Spleen (tissue), 11 donors: ENCODE measurements around the gene PHLPP2. TPM values are rescaled to one million over a fixed set of nuclear protein-coding genes. Genes with fewer than 3 reads are reported as not detected.

ENCODE experiments used
- DNase-seq: peaks from one replicate; pipeline ENCODE4 v3.0.0-alpha.2; 2020
- H3K27ac ChIP-seq, 8 donors: fragments of 200-600 bp; sonication (generic) in 7 of 8; 1 replicate in 4 of 8; 2 replicates in 4 of 8; pipeline versions ENCODE4 v1.5.0 to v1.8.0; 2016 to 2021; ENCODE audit warnings: inconsistent platforms in 4 of 8, mild to moderate bottlenecking in 4 of 8, moderate library complexity in 1 of 8
- H3K27me3 ChIP-seq, 7 donors: fragments of 200-600 bp; sonication (generic) in 6 of 7; replicated peaks in 1 of 7; 1 replicate in 4 of 7; 2 replicates in 3 of 7; pipeline versions ENCODE4 v1.5.0 to v1.8.0; 2016 to 2021; ENCODE audit warnings: inconsistent platforms in 3 of 7, mild to moderate bottlenecking in 1 of 7
- H3K36me3 ChIP-seq, 6 donors: fragments of 200-600 bp; sonication (generic) in 5 of 6; 1 replicate in 4 of 6; 2 replicates in 2 of 6; pipeline versions ENCODE4 v1.5.0 to v1.8.0; 2016 to 2021; ENCODE audit warnings: inconsistent platforms in 2 of 6
- H3K4me1 ChIP-seq, 6 donors: fragments of 200-600 bp; sonication (generic) in 5 of 6; 1 replicate in 3 of 6; 2 replicates in 3 of 6; pipeline versions ENCODE4 v1.5.0 to v1.8.0; 2016 to 2021; ENCODE audit warnings: inconsistent platforms in 3 of 6
- H3K4me3 ChIP-seq, 8 donors: fragments of 200-600 bp; sonication (generic) in 7 of 8; 1 replicate in 4 of 8; 2 replicates in 4 of 8; pipeline versions ENCODE4 v1.5.0 to v1.8.0; 2016 to 2021; ENCODE audit warnings: inconsistent platforms in 4 of 8, mild to moderate bottlenecking in 4 of 8, moderate library complexity in 2 of 8
- H3K9me3 ChIP-seq, 8 donors: fragments of 200-600 bp; sonication (generic) in 7 of 8; 1 replicate in 4 of 8; 2 replicates in 4 of 8; pipeline versions ENCODE4 v1.5.0 to v1.8.0; 2016 to 2021; ENCODE audit warnings: inconsistent platforms in 4 of 8
- POLR2A ChIP-seq, 3 donors: fragments of 450-650 bp; IDR thresholded peaks; one replicate each; pipeline ENCODE4 v1.5.1; 2017; ENCODE audit warnings: antibody characterized with exemption in 3 of 3, mild to moderate bottlenecking in 1 of 3
- POLR2AphosphoS5 ChIP-seq, 3 donors: sonication (generic); formaldehyde crosslinking; IDR thresholded peaks; one replicate each; pipeline ENCODE4 v1.5.1; 2017; ENCODE audit warnings: antibody characterized with exemption in 3 of 3
- WGBS, 5 donors: extraction: QIAGEN DNeasy Blood & Tissue Kit in 3 of 5; methylation state at CpG; one replicate each; pipeline versions ENCODE4 v1.1.5 to v1.1.7; 2013 to 2018; 5-methylcytosine and 5-hydroxymethylcytosine counted together
- intact Hi-C: fragments of 100-400 bp; cut with DNase I; formaldehyde crosslinking; loops from one replicate; pipeline ENCODE4 v1.15.0; 2023; ENCODE audit warnings: low total_unique reads
- polyA plus RNA-seq, 3 donors: library from polyadenylated mRNA; stranded (reverse); fragments of 200-250 nt; gene quantifications; one replicate each; pipeline ENCODE4 v1.2.1, GENCODE V29; 2013
- total RNA-seq, 7 donors: library from RNA; depleted of rRNA in 3 of 7; stranded (reverse); fragments of >200 nt in 3 of 7; fragmentation: NEBNext Ultra II Directional in 4 of 7; extraction: Animal tissue kit (Norgen Biotek cat#: 25700) in 4 of 7; gene quantifications; one replicate each; pipeline versions ENCODE4 v1.1.0 to v1.2.1, GENCODE V29; 2016 to 2021
- TF ChIP-seq, protein P1 (sequence below), 11 experiments: fragments of 200-600 bp in 7 of 11; fragments of 450-650 bp in 4 of 11; sonication (generic) in 4 of 11; IDR thresholded peaks in 8 of 11; conservative IDR thresholded peaks in 3 of 11; 1 replicate in 7 of 11; 2 replicates in 4 of 11; pipeline versions ENCODE4 v1.4.0 to v1.8.0; 2016 to 2021; ENCODE audit warnings: antibody characterized with exemption in 11 of 11, inconsistent platforms in 4 of 11, mild to moderate bottlenecking in 1 of 11
- donor health status: healthy with polysubstance abuse.
- donor health status: DM: no; HTN: no; CAD: no; lungs with moderate emphysema.
- donor health status: DM: no; HTN: no; CAD: no.
- donor health status: Bipolar disorder and iron deficiency.
- donor health status: healthy.
- donor health status: DM: no; HTN: no; CAD: no.
- donor health status: DM: yes; HTN: yes; CAD: no.

PHLPP2 gene
- total and polyA plus RNA-seq, 10 donors = 1.0 to 10.9 (median 8.0) TPM

DNA sequence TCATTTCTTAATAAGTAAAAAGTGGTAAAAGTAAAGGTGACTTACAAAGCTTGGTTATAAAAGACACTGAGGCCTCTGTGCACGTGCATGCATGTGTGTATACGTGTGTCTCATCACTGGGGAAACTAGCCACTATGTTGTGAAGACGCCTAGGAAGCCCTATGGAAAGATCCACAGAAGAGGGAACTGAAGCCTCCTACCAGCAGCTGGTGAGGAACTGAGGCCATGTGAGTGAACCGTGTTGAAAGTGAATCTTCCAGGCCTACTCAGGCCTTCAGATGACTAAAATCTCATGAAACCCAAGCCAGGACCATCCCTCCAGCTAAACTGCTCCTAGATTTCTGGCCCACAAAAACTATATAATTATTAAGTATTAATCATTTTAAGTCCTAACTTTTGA is 23.7 kb downstream of the PHLPP2 start:
- Histone ChIP-seq H3K9me3 (no peaks in the 10 kb centered on the region), H3K27me3 (no peaks in the 10 kb centered on the region), H3K4me1 (peaks cover 0 to 10% (median 0%) of the 10 kb centered on the region in 6 donors), H3K27ac (no peak overlapping the region), H3K36me3 (peaks cover 0 to 38% (median 3%) of the 10 kb centered on the region in 6 donors), H3K4me3 (no peak overlapping the region)
- 72 to 90% (median 83%) methylated on average over 4 of the region's 4 CpGs for WGBS, 5 donors
- DNase-seq = no peak
- TF ChIP-seq, protein P1, sequence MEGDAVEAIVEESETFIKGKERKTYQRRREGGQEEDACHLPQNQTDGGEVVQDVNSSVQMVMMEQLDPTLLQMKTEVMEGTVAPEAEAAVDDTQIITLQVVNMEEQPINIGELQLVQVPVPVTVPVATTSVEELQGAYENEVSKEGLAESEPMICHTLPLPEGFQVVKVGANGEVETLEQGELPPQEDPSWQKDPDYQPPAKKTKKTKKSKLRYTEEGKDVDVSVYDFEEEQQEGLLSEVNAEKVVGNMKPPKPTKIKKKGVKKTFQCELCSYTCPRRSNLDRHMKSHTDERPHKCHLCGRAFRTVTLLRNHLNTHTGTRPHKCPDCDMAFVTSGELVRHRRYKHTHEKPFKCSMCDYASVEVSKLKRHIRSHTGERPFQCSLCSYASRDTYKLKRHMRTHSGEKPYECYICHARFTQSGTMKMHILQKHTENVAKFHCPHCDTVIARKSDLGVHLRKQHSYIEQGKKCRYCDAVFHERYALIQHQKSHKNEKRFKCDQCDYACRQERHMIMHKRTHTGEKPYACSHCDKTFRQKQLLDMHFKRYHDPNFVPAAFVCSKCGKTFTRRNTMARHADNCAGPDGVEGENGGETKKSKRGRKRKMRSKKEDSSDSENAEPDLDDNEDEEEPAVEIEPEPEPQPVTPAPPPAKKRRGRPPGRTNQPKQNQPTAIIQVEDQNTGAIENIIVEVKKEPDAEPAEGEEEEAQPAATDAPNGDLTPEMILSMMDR (IDR thresholded peaks at IDR 0.05 in 8 of 11, conservative IDR thresholded peaks at IDR 0.05 in 3 of 11) = no peak
- no peak for TF ChIP-seq POLR2A (IDR thresholded peaks at IDR 0.05)
- TF ChIP-seq POLR2AphosphoS5 (IDR thresholded peaks at IDR 0.05) = no peak
- intact Hi-C loops = no loop called here

DNA sequence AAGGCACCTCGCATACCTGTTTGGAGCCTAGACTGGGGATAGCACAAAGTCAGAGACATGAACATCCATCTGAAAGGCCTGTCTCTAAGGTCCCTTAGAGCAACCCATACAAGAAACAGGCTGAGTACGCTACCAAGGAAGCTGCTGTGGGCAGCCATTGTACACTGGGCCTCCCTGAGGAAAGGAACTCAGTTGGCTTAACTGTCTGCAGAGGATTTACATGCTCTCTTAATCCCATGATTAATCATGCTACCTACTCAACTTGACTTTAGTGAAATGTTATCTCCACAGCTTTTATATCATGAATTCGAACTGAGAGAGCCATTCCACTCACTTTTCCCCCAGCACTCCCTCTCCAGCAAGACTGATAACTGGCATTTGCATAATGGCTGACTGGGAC is 26.0 kb downstream of the PHLPP2 start:
- no peak overlapping the region for H3K4me3 ChIP-seq
- TF ChIP-seq POLR2AphosphoS5 (IDR thresholded peaks at IDR 0.05) (no peak), POLR2A (IDR thresholded peaks at IDR 0.05) (no peak)
- TF ChIP-seq, protein P1 (IDR thresholded peaks at IDR 0.05 in 8 of 11, conservative IDR thresholded peaks at IDR 0.05 in 3 of 11) = no peak
- DNase-seq = no peak
- intact Hi-C loops = no loop called here
- H3K27me3 ChIP-seq = no peaks in the 10 kb centered on the region
- H3K36me3 ChIP-seq = peaks cover 0 to 38% (median 3%) of the 10 kb centered on the region in 6 donors
- no peaks in the 10 kb centered on the region for H3K9me3 ChIP-seq
- peaks cover 0 to 15% (median 0%) of the 10 kb centered on the region in 6 donors for H3K4me1 ChIP-seq
- no peak overlapping the region for H3K27ac ChIP-seq
- WGBS, 5 donors = 90 to 99% (median 93%) methylated on average over 3 of the region's 3 CpGs

DNA sequence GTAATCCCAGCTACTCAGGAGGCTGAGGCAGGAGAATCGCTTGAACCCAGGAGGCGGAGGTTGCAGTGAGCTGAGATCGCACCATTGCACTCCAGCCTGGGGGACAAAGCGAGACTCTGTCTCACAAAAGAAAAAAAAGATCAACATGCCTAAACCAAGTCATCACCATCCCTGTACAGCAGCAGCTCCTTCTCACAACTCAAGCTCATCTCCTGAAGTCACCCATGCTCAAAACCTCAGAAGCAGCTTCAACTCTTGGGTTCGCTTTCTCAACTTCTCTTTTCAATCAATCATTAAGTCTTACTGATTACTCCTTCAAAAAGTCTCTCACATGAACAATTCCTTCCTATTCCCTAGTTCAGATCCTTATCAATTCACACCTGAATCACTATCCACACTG is 31.3 kb downstream of the PHLPP2 start:
- TF ChIP-seq, protein P1 (IDR thresholded peaks at IDR 0.05 in 8 of 11, conservative IDR thresholded peaks at IDR 0.05 in 3 of 11) = no peak
- no peak for TF ChIP-seq POLR2A (IDR thresholded peaks at IDR 0.05)
- no peak for TF ChIP-seq POLR2AphosphoS5 (IDR thresholded peaks at IDR 0.05)
- Histone ChIP-seq H3K27me3 (no peaks in the 10 kb centered on the region), H3K36me3 (peaks cover 0 to 33% (median 14%) of the 10 kb centered on the region in 6 donors), H3K9me3 (no peaks in the 10 kb centered on the region), H3K4me1 (peaks cover 0 to 22% (median 0%) of the 10 kb centered on the region in 6 donors), H3K27ac (no peak overlapping the region), H3K4me3 (no peak overlapping the region)
- intact Hi-C loops = no loop called here
- no peak for DNase-seq
- 79 to 93% (median 89%) methylated on average over 5 of the region's 5 CpGs for WGBS, 5 donors

DNA sequence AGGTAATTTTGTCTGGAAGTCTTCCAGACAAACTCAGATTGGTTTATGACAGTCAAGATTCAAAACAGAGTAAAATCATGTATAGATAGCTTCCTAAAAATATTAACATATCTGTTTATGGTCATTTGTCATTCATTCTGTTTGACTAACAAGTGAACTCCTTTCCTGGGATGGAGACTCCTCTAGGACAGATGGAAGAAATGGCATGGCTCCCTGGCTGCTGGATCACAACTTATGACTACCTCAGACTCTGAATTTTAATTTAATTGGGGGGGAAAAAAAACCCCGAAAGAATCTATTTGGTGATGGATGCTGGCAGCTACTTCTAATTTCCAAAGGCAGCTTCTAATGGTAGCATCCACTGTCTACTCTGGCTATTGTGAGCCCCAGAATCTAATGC is 34.6 kb downstream of the PHLPP2 start:
- no peak overlapping the region for H3K27ac ChIP-seq
- peaks cover 0 to 58% (median 18%) of the 10 kb centered on the region in 6 donors for H3K36me3 ChIP-seq
- H3K27me3 ChIP-seq = no peaks in the 10 kb centered on the region
- no peaks in the 10 kb centered on the region for H3K9me3 ChIP-seq
- intact Hi-C loops = no loop called here
- H3K4me1 ChIP-seq = peaks cover 0 to 13% (median 0%) of the 10 kb centered on the region in 6 donors
- 0 to 79% (median 0%) methylated on average over 1 of the region's 1 CpG for WGBS, 5 donors
- no peak for TF ChIP-seq POLR2A (IDR thresholded peaks at IDR 0.05)
- TF ChIP-seq, protein P1 (IDR thresholded peaks at IDR 0.05 in 8 of 11, conservative IDR thresholded peaks at IDR 0.05 in 3 of 11) = no peak
- H3K4me3 ChIP-seq = no peak overlapping the region
- no peak for DNase-seq
